H9 (cell line): ENCODE measurements around the gene NR5A1. TPM values are rescaled to one million over a fixed set of nuclear protein-coding genes. Genes with fewer than 3 reads are reported as not detected.

Source experiments
- DNase-seq: peaks from one replicate; pipeline ENCODE4 v3.0.0-alpha.2; 2017
- H2AFZ ChIP-seq: one replicate; pipeline ENCODE4 v1.6.1; 2013; ENCODE audit warnings: mild to moderate bottlenecking, low read length, control low read depth, moderate library complexity
- H2AK5ac ChIP-seq: 2 replicates; pipeline ENCODE4 v1.6.1; 2013; ENCODE audit warnings: low read length, control low read depth, mixed read lengths; ENCODE audit not compliant: insufficient read length
- H2BK120ac ChIP-seq: one replicate; pipeline ENCODE4 v1.6.1; 2013; ENCODE audit warnings: low read depth, mild to moderate bottlenecking, low read length, control low read depth, inconsistent platforms; ENCODE audit not compliant: poor library complexity, severe bottlenecking
- H2BK12ac ChIP-seq: 2 replicates; pipeline ENCODE4 v1.6.1; 2013; ENCODE audit warnings: low read length, control low read depth, mixed read lengths, low read depth; ENCODE audit not compliant: insufficient read length
- H2BK15ac ChIP-seq: 2 replicates; pipeline ENCODE4 v1.6.1; 2013; ENCODE audit warnings: low read depth, low read length, control low read depth
- H2BK20ac ChIP-seq: one replicate; pipeline ENCODE4 v1.6.1; 2013; ENCODE audit warnings: low read depth, mild to moderate bottlenecking, low read length, control low read depth, inconsistent platforms; ENCODE audit not compliant: poor library complexity, severe bottlenecking
- H2BK5ac ChIP-seq: 2 replicates; pipeline ENCODE4 v1.6.1; 2013; ENCODE audit warnings: low read length, control low read depth, mixed read lengths; ENCODE audit not compliant: insufficient read length
- H3K14ac ChIP-seq: 2 replicates; pipeline ENCODE4 v1.6.1; 2013; ENCODE audit warnings: low read length, control low read depth; ENCODE audit not compliant: insufficient read depth
- H3K18ac ChIP-seq: 2 replicates; pipeline ENCODE4 v1.6.1; 2013; ENCODE audit warnings: low read depth, mild to moderate bottlenecking, mixed read lengths, low read length, control low read depth; ENCODE audit not compliant: insufficient read length
- H3K23ac ChIP-seq: 2 replicates; pipeline ENCODE4 v1.6.1; 2013; ENCODE audit warnings: low read length, control low read depth, mixed read lengths, low read depth; ENCODE audit not compliant: insufficient read length
- H3K23me2 ChIP-seq: 2 replicates; pipeline ENCODE4 v1.6.1; 2013; ENCODE audit warnings: low read depth, mild to moderate bottlenecking, mixed read lengths, low read length, control low read depth; ENCODE audit not compliant: insufficient read length, poor library complexity, severe bottlenecking
- H3K27ac ChIP-seq: 2 replicates; pipeline ENCODE4 v1.5.1; 2013; ENCODE audit warnings: low read length, control low read depth, mixed read lengths, low read depth; ENCODE audit not compliant: insufficient read length
- H3K27me3 ChIP-seq: 2 replicates; pipeline ENCODE4 v1.6.1; 2013; ENCODE audit warnings: low read length, control low read depth, inconsistent platforms; ENCODE audit not compliant: insufficient read depth
- H3K4ac ChIP-seq: 2 replicates; pipeline ENCODE4 v1.6.1; 2013; ENCODE audit warnings: low read depth, mild to moderate bottlenecking, control low read depth, inconsistent platforms, low read length, moderate library complexity
- H3K4me1 ChIP-seq: 2 replicates; pipeline ENCODE4 v1.6.1; 2013; ENCODE audit warnings: low read length, control low read depth, inconsistent platforms; ENCODE audit not compliant: insufficient read depth
- H3K4me2 ChIP-seq: 2 replicates; pipeline ENCODE4 v1.6.1; 2013; ENCODE audit warnings: low read length, control low read depth, mixed read lengths; ENCODE audit not compliant: insufficient read length, insufficient read depth
- H3K56ac ChIP-seq: 2 replicates; pipeline ENCODE4 v1.6.1; 2013; ENCODE audit warnings: low read depth, mild to moderate bottlenecking, mixed read lengths, low read length, control low read depth; ENCODE audit not compliant: insufficient read length
- H3K79me1 ChIP-seq: 2 replicates; pipeline ENCODE4 v1.6.1; 2013; ENCODE audit warnings: low read depth, mild to moderate bottlenecking, moderate library complexity, low read length, control low read depth, inconsistent platforms; ENCODE audit not compliant: insufficient read depth, poor library complexity, severe bottlenecking
- H3K79me2 ChIP-seq: 2 replicates; pipeline ENCODE4 v1.6.1; 2013; ENCODE audit warnings: low read length, control low read depth, inconsistent platforms; ENCODE audit not compliant: insufficient read depth
- H3K9ac ChIP-seq: 2 replicates; pipeline ENCODE4 v1.6.1; 2013; ENCODE audit warnings: low read length, control low read depth, mixed read lengths; ENCODE audit not compliant: insufficient read length; ENCODE audit errors: extremely low read depth
- H3K9me3 ChIP-seq: one replicate; pipeline ENCODE4 v1.6.1; 2013; ENCODE audit warnings: low read depth, low read length, inconsistent platforms; ENCODE audit not compliant: control insufficient read depth
- H3T11ph ChIP-seq: one replicate; pipeline ENCODE4 v1.6.1; 2013; ENCODE audit warnings: mild to moderate bottlenecking, low read length, control low read depth, inconsistent platforms
- H4K20me1 ChIP-seq: one replicate; pipeline ENCODE4 v1.6.1; 2013; ENCODE audit not compliant: control insufficient read depth, insufficient read length, insufficient read depth
- H4K5ac ChIP-seq: 2 replicates; pipeline ENCODE4 v1.6.1; 2013; ENCODE audit warnings: low read depth, mild to moderate bottlenecking, mixed read lengths, low read length, control low read depth; ENCODE audit not compliant: insufficient read length
- H4K8ac ChIP-seq: replicated peaks from 2 replicates; pipeline ENCODE4 v1.6.1; 2013; ENCODE audit warnings: low read length, control low read depth, mixed read lengths, low read depth; ENCODE audit not compliant: insufficient read length
- H4K91ac ChIP-seq: 2 replicates; pipeline ENCODE4 v1.6.1; 2013; ENCODE audit warnings: low read depth, mild to moderate bottlenecking, moderate library complexity, mixed read lengths, low read length, control low read depth; ENCODE audit not compliant: insufficient read length
- H3K27ac Mint-ChIP-seq, 3 experiments: 2 replicates in 2 of 3; 3 replicates in 1 of 3; pipeline ENCODE4 v1.8.0; 2020 to 2021; ENCODE audit warnings: mixed read lengths in 3 of 3, mild to moderate bottlenecking in 1 of 3, moderate library complexity in 1 of 3
- H3K27me3 Mint-ChIP-seq: 2 replicates; pipeline ENCODE4 v1.8.0; 2021; ENCODE audit warnings: low read depth, mild to moderate bottlenecking, moderate library complexity, mixed read lengths
- H3K36me3 Mint-ChIP-seq, 3 experiments: 2 replicates in 2 of 3; 3 replicates in 1 of 3; pipeline ENCODE4 v1.8.0; 2020 to 2021; ENCODE audit warnings: low read depth in 3 of 3, mixed read lengths in 3 of 3; ENCODE audit not compliant: insufficient read depth in 1 of 3
- H3K4me1 Mint-ChIP-seq, 2 experiments: 2 replicates each; pipeline ENCODE4 v1.8.0; 2020; ENCODE audit warnings: mixed read lengths in 2 of 2
- H3K4me3 Mint-ChIP-seq, 2 experiments: 2 replicates in 1 of 2; 3 replicates in 1 of 2; pipeline ENCODE4 v1.8.0; 2020 to 2021; ENCODE audit warnings: mild to moderate bottlenecking in 2 of 2, mixed read lengths in 2 of 2, moderate library complexity in 1 of 2
- H3K9me3 Mint-ChIP-seq, 2 experiments: 2 replicates in 1 of 2; 3 replicates in 1 of 2; pipeline ENCODE4 v1.8.0; 2020; ENCODE audit warnings: mild to moderate bottlenecking in 2 of 2, mixed read lengths in 2 of 2, moderate library complexity in 1 of 2
- CTCF ChIP-seq: fragments of 200-600 bp; sonication (generic); conservative IDR thresholded peaks from 3 replicates; pipeline ENCODE4 v1.8.0; 2021; ENCODE audit warnings: antibody characterized with exemption, mild to moderate bottlenecking
- WGBS: extraction: QIAGEN DNeasy Blood & Tissue Kit; methylation state at CpG from one replicate; pipeline ENCODE4 v1.1.7; 2013; ENCODE audit warnings: missing lambda C conversion rate, low lambda C conversion rate, mixed read lengths; ENCODE audit not compliant: insufficient read length; ENCODE audit errors: extremely low coverage; 5-methylcytosine and 5-hydroxymethylcytosine counted together
- total RNA-seq: library from RNA; stranded (reverse); gene quantifications from 2 replicates; pipeline ENCODE4 v1.2.1, GENCODE V29; 2021

NR5A1 gene
- total RNA-seq, 1 experiment from 2014 or later = 0.37 TPM

GRCh38 chr9:124503713-124504529, 3.3 kb downstream of the NR5A1 start:
- no peaks in the 10 kb centered on the region for H3K79me2 ChIP-seq
- no peaks in the 10 kb centered on the region for H3K79me1 ChIP-seq
- peaks cover 33% of the 10 kb centered on the region for H3K27me3 ChIP-seq
- no peak for TF ChIP-seq CTCF
- DNase-seq = no peak
- no peaks in the 10 kb centered on the region for H3K9me3 ChIP-seq
- no peak overlapping the region for H2BK20ac ChIP-seq
- no peak overlapping the region for H3K23ac ChIP-seq
- no CpG with 5 or more reads among the region's 76 CpGs for WGBS
- H3K56ac ChIP-seq = no peak overlapping the region
- peaks cover 6% of the 10 kb centered on the region for H3K23me2 ChIP-seq
- H3K4me1 ChIP-seq = peaks cover 4% of the 10 kb centered on the region; the same call in 1 of the 2 replicates
- H2AFZ ChIP-seq = no peak overlapping the region
- no peak overlapping the region for H3T11ph ChIP-seq
- Mint-ChIP-seq H3K4me1 (peaks cover 6 to 34% of the 10 kb centered on the region in 2 experiments), H3K4me3 (peak overlapping the region; percentile 58 to 80), H3K27ac (no peak overlapping the region), H3K9me3 (peaks cover 0 to 8% of the 10 kb centered on the region in 2 experiments; a peak in 3 of 5 replicates), H3K27me3 (peaks cover 67% of the 10 kb centered on the region), H3K36me3 (peaks cover 0 to 2% (median 0%) of the 10 kb centered on the region in 3 experiments; a peak in 1 of 7 replicates)
- no peak overlapping the region; the same call in 1 of the 2 replicates for H3K14ac ChIP-seq
- H4K91ac ChIP-seq = no peak overlapping the region
- H3K4ac ChIP-seq = no peak overlapping the region
- H4K8ac ChIP-seq = no peak overlapping the region
- no peak overlapping the region for H2BK120ac ChIP-seq
- no peak overlapping the region for H2BK5ac ChIP-seq
- H4K5ac ChIP-seq = no peak overlapping the region
- H4K20me1 ChIP-seq = no peaks in the 10 kb centered on the region
- no peak overlapping the region for H2BK12ac ChIP-seq
- H2BK15ac ChIP-seq = no peak overlapping the region
- no peak overlapping the region for H3K18ac ChIP-seq
- H3K9ac ChIP-seq = no peak overlapping the region
- no peak overlapping the region for H3K27ac ChIP-seq
- no peak overlapping the region for H2AK5ac ChIP-seq
- H3K4me2 ChIP-seq = peak overlapping the region; percentile 56
